IPS DF 19.7 (cell line): Measurements from ENCODE around the gene KCNA10.

Experiments used
- DNase-seq: peaks from one replicate; pipeline ENCODE4 v3.0.0-alpha.2; 2013; ENCODE audit warnings: low read depth, low spot score

The KCNA10 gene

GRCh38 chr1:110501488-110502132 lies 17.4 kb downstream of the KCNA10 start:
- DNase-seq, result no peak

- no peak for DNase-seq
These were observed 20.7 kb downstream of the KCNA10 start for GRCh38 chr1:110498270-110498669.

GRCh38 chr1:110495926-110496600 lies 22.9 kb downstream of the KCNA10 start:
- DNase-seq, result no peak

GRCh38 chr1:110494522-110495406 lies 24.2 kb downstream of the KCNA10 start:
- DNase-seq, result no peak

GRCh38 chr1:110494036-110494435 lies 24.9 kb downstream of the KCNA10 start:
- DNase-seq, result no peak

- DNase-seq, result no peak
These were observed 25.8 kb downstream of the KCNA10 start for GRCh38 chr1:110493059-110493699.

- no peak for DNase-seq
These were observed 26.4 kb downstream of the KCNA10 start for GRCh38 chr1:110492573-110492972.

GRCh38 chr1:110490791-110491451 lies 28.1 kb downstream of the KCNA10 start:
- no peak for DNase-seq

- DNase-seq, result no peak
These were observed 28.9 kb downstream of the KCNA10 start for GRCh38 chr1:110489973-110490542.

- DNase-seq, result no peak
These were observed 29.6 kb downstream of the KCNA10 start for GRCh38 chr1:110489406-110489805.

GRCh38 chr1:110488867-110489266 lies 30.1 kb downstream of the KCNA10 start:
- DNase-seq, result no peak

- no peak for DNase-seq
These were observed 30.8 kb downstream of the KCNA10 start for GRCh38 chr1:110488161-110488560.

GRCh38 chr1:110487726-110488125 lies 31.2 kb downstream of the KCNA10 start:
- no peak for DNase-seq

- no peak for DNase-seq
These were observed 33.2 kb downstream of the KCNA10 start for GRCh38 chr1:110485725-110486124.

- no peak for DNase-seq
These were observed 34.2 kb downstream of the KCNA10 start for GRCh38 chr1:110484801-110485200.

- DNase-seq, result no peak
These were observed 35.7 kb downstream of the KCNA10 start for GRCh38 chr1:110483308-110483685.

- DNase-seq, result no peak
These were observed 36.2 kb downstream of the KCNA10 start for GRCh38 chr1:110482662-110483307.

GRCh38 chr1:110481968-110482623 lies 36.9 kb downstream of the KCNA10 start:
- DNase-seq, result no peak

GRCh38 chr1:110480356-110481096 lies 38.4 kb downstream of the KCNA10 start:
- no peak for DNase-seq
